HepG2 (cell line): ENCODE data around the gene AGRN. TPM values are rescaled to one million over a fixed set of nuclear protein-coding genes. Genes with fewer than 3 reads are reported as not detected.
A peak's percentile ranks its signal among the peaks of the same experiment; 100 is the strongest.

Experiments
- CEBPG ChIP-seq: IDR thresholded peaks from 2 replicates; pipeline ENCODE4 v1.6.1; 2016
- DNMT3B ChIP-seq: conservative IDR thresholded peaks from 2 replicates; pipeline ENCODE4 v1.6.1; 2016; ENCODE audit warnings: missing biosample characterization, control low read depth
- EHMT2 ChIP-seq: fragments of 200-600 bp; sonication (generic); IDR thresholded peaks from 2 replicates; pipeline ENCODE4 v1.7.0; 2017; ENCODE audit warnings: antibody characterized with exemption, low read depth, low read length, borderline replicate concordance
- ESRRA ChIP-seq: sonication (generic); formaldehyde crosslinking; IDR thresholded peaks from 2 replicates; pipeline ENCODE4 v1.5.1; 2020; ENCODE audit warnings: mild to moderate bottlenecking, low read depth, missing genetic modification reagents
- HOXD1 ChIP-seq: sonication (generic); formaldehyde crosslinking; IDR thresholded peaks from 2 replicates; pipeline ENCODE4 v1.5.0; 2020; ENCODE audit warnings: missing genetic modification reagents
- IRF1 ChIP-seq: sonication (generic); formaldehyde crosslinking; IDR thresholded peaks from 2 replicates; pipeline ENCODE4 v1.4.0; 2020; ENCODE audit warnings: low read depth, mild to moderate bottlenecking, missing genetic modification reagents
- KDM5A ChIP-seq: fragments of 200-600 bp; sonication (generic); IDR thresholded peaks from 2 replicates; pipeline ENCODE4 v1.7.0; 2018; ENCODE audit warnings: antibody characterized with exemption, mild to moderate bottlenecking, low read length, borderline replicate concordance
- MED1 ChIP-seq: sonication (generic); formaldehyde crosslinking; IDR thresholded peaks from 2 replicates; pipeline ENCODE4 v1.4.0; 2020; ENCODE audit warnings: missing genetic modification reagents
- NCOA5 ChIP-seq: sonication (generic); formaldehyde crosslinking; IDR thresholded peaks from 2 replicates; pipeline ENCODE4 v1.4.0; 2020; ENCODE audit warnings: missing genetic modification reagents
- NR3C1 ChIP-seq: sonication (generic); formaldehyde crosslinking; IDR thresholded peaks from 2 replicates; pipeline ENCODE4 v1.4.0; 2020; ENCODE audit warnings: missing genetic modification reagents
- PAXIP1 ChIP-seq: sonication (generic); formaldehyde crosslinking; conservative IDR thresholded peaks from 2 replicates; pipeline ENCODE4 v1.4.0; 2020; ENCODE audit warnings: mild to moderate bottlenecking, missing genetic modification reagents, moderate library complexity
- ZBTB4 ChIP-seq: sonication (generic); formaldehyde crosslinking; IDR thresholded peaks from 2 replicates; pipeline ENCODE4 v1.4.0; 2020; ENCODE audit warnings: missing genetic modification reagents, mild to moderate bottlenecking, borderline replicate concordance
- ZBTB42 ChIP-seq: sonication (generic); formaldehyde crosslinking; IDR thresholded peaks from 2 replicates; pipeline ENCODE4 v1.5.0; 2020; ENCODE audit warnings: mild to moderate bottlenecking, missing genetic modification reagents
- ZNF180 ChIP-seq: sonication (generic); formaldehyde crosslinking; IDR thresholded peaks from 2 replicates; pipeline ENCODE4 v1.4.0; 2020; ENCODE audit warnings: low read depth, missing genetic modification reagents, borderline replicate concordance
- ZNF224 ChIP-seq: sonication (generic); formaldehyde crosslinking; IDR thresholded peaks from 2 replicates; pipeline ENCODE4 v1.5.0; 2020; ENCODE audit warnings: mild to moderate bottlenecking, missing genetic modification reagents
- ZNF549 ChIP-seq: sonication (generic); formaldehyde crosslinking; IDR thresholded peaks from 2 replicates; pipeline ENCODE4 v1.5.0; 2020; ENCODE audit warnings: missing genetic modification reagents
- ZNF609 ChIP-seq: sonication (generic); formaldehyde crosslinking; IDR thresholded peaks from 2 replicates; pipeline ENCODE4 v1.4.0; 2020; ENCODE audit warnings: mild to moderate bottlenecking, missing genetic modification reagents, borderline replicate concordance
- ZSCAN25 ChIP-seq: sonication (generic); formaldehyde crosslinking; IDR thresholded peaks from 2 replicates; pipeline ENCODE4 v1.8.0; 2022; ENCODE audit warnings: mild to moderate bottlenecking, missing genetic modification reagents
- polyA plus RNA-seq, 8 experiments: library from polyadenylated mRNA; depleted of rRNA in 3 of 8; stranded (reverse) in 7 of 8; unstranded in 1 of 8; fragments of >200 nt; fragmentation: Illumina TruSeq in 4 of 8; extraction: Trizol in 4 of 8; gene quantifications; 2 replicates each; pipeline versions ENCODE4 v1.2.1 to v1.2.3, GENCODE V29; 2011 to 2016; ENCODE audit warnings: low read depth in 4 of 8, missing spikeins in 1 of 8, mixed read lengths in 1 of 8; ENCODE audit not compliant: insufficient read depth in 1 of 8
- total RNA-seq, 5 experiments: library from RNA; depleted of rRNA; stranded (reverse); fragments of >200 nt; fragmentation: Illumina TruSeq; extraction: Trizol; gene quantifications; 2 replicates each; pipeline ENCODE4 v1.2.3, GENCODE V29; 2016; ENCODE audit warnings: low read depth in 1 of 5

The AGRN gene
- total and polyA plus RNA-seq, 2 of the 13 experiments (the other 11 are each of a cell fraction or from before 2014, with no cell fraction given), result 29.8 to 65.2 TPM

DNA sequence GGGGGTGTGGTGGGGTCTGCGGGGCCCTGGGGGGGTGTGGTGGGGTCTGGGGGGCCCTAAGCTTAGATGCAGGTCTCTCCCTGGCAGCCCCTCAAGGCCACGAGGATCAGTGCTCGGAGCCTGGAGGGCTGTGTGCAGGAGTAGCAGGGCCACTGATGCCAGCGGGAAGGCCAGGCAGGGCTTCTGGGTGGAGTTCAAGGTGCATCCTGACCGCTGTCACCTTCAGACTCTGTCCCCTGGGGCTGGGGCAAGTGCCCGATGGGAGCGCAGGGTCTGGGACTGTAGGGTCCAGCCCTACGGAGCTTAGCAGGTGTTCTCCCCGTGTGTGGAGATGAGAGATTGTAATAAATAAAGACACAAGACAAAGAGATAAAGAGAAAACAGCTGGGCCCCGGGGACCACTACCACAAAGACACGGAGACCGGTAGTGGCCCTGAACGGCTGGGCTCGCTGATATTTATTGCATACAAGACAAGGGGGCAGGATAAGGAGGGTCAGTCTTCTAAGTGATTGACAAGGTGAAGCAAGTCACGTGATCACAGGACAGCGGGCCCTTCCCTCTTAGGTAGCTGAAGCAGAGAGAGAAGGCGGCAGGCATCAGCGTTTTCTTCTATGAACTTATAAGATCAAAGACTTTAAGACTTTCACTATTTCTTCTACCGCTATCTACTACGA lies 45.5 kb downstream of the AGRN start (continued):
- TF ChIP-seq ZBTB4 (CRISPR knock-in tag) (no peak), ZBTB42 (CRISPR knock-in tag) (no peak), ZNF549 (no peak), ESRRA (CRISPR knock-in tag) (peak; percentile 91), CEBPG (CRISPR knock-in tag) (no peak), IRF1 (CRISPR knock-in tag) (no peak), NR3C1 (CRISPR knock-in tag) (no peak), HOXD1 (CRISPR knock-in tag) (no peak), KDM5A (no peak), PAXIP1 (CRISPR knock-in tag) (no peak), DNMT3B (no peak), MED1 (CRISPR knock-in tag) (no peak), EHMT2 (no peak), NCOA5 (CRISPR knock-in tag) (no peak), ZNF609 (no peak), ZSCAN25 (CRISPR knock-in tag) (peak; percentile 84), ZNF180 (CRISPR knock-in tag) (no peak), ZNF224 (CRISPR knock-in tag) (no peak)
